GM20000 (cell line): ENCODE data around the gene RGS6.
A peak's percentile ranks its signal among the peaks of the same experiment; 100 is the strongest.

ENCODE experiments used
- DNase-seq: peaks from one replicate; pipeline ENCODE4 v3.0.0; 2012; ENCODE audit warnings: low spot score
- CTCF ChIP-seq: IDR thresholded peaks from 2 replicates; pipeline ENCODE4 v1.5.1; 2012; ENCODE audit warnings: mild to moderate bottlenecking, control low read depth; ENCODE audit errors: extremely low read depth, missing control alignments

The RGS6 gene

GRCh38 chr14:72516936-72517700 lies 584.9 kb downstream of the RGS6 start:
- TF ChIP-seq CTCF: peak; percentile 92
- DNase-seq: no peak

- DNase-seq: no peak
- no peak for TF ChIP-seq CTCF
These were observed 585.5 kb downstream of the RGS6 start for GRCh38 chr14:72517736-72518135.

- DNase-seq: peak; percentile 41
- TF ChIP-seq CTCF: no peak
These were observed 586.7 kb downstream of the RGS6 start for GRCh38 chr14:72518809-72519377.

GRCh38 chr14:72519543-72519942 lies 587.3 kb downstream of the RGS6 start:
- TF ChIP-seq CTCF: no peak
- DNase-seq: no peak

GRCh38 chr14:72521045-72521444 lies 588.8 kb downstream of the RGS6 start:
- TF ChIP-seq CTCF: no peak
- no peak for DNase-seq

GRCh38 chr14:72521968-72522741 lies 589.9 kb downstream of the RGS6 start:
- no peak for TF ChIP-seq CTCF
- no peak for DNase-seq

GRCh38 chr14:72522847-72523246 lies 590.6 kb downstream of the RGS6 start:
- no peak for TF ChIP-seq CTCF

More at GRCh38 chr14:72522847-72523246, 590.6 kb downstream of the RGS6 start:
- DNase-seq: no peak
